GM12878 (cell line): ENCODE results near the gene GP2.

Source experiments
- BHLHE40 ChIP-seq, 2 experiments: fragments of 450-650 bp in 1 of 2; IDR thresholded peaks; 2 replicates each; pipeline ENCODE4 v1.6.1; 2011 to 2017; ENCODE audit warnings: low read depth in 2 of 2, borderline replicate concordance in 1 of 2, improper control_type of control experiment in 1 of 2, low read length in 1 of 2, mild to moderate bottlenecking in 1 of 2
- ESRRA ChIP-seq: IDR thresholded peaks from 2 replicates; pipeline ENCODE4 v1.6.1; 2012; ENCODE audit warnings: mild to moderate bottlenecking, low read length, improper control_type of control experiment
- NFYB ChIP-seq: IDR thresholded peaks from 2 replicates; pipeline ENCODE4 v1.6.1; 2011; ENCODE audit warnings: low read depth, mild to moderate bottlenecking, low read length, improper control_type of control experiment, moderate library complexity; ENCODE audit not compliant: insufficient read depth
- SIN3A ChIP-seq: IDR thresholded peaks from 2 replicates; pipeline ENCODE4 v1.6.1; 2012; ENCODE audit warnings: low read depth, low read length, improper control_type of control experiment
- ZNF217 ChIP-seq: fragments of 450-650 bp; IDR thresholded peaks from 2 replicates; pipeline ENCODE4 v1.6.1; 2017; ENCODE audit warnings: antibody characterized with exemption, mild to moderate bottlenecking
- ZSCAN29 ChIP-seq: fragments of 450-650 bp; IDR thresholded peaks from 2 replicates; pipeline ENCODE4 v1.6.1; 2017; ENCODE audit warnings: mild to moderate bottlenecking, moderate library complexity
- TF ChIP-seq, protein P1 (sequence below): fragments of 450-650 bp; IDR thresholded peaks from 2 replicates; pipeline ENCODE4 v1.6.1; 2018; ENCODE audit warnings: borderline replicate concordance, mild to moderate bottlenecking; ENCODE audit not compliant: partially characterized antibody
- TF ChIP-seq, protein P2 (sequence below), 3 experiments: IDR thresholded peaks in 2 of 3; conservative IDR thresholded peaks in 1 of 3; 2 replicates each; pipeline ENCODE4 v1.5.1; 2011; ENCODE audit warnings: low read depth in 3 of 3, low read length in 3 of 3, mild to moderate bottlenecking in 3 of 3, control low read depth in 2 of 3, moderate library complexity in 2 of 3, inconsistent platforms in 1 of 3, mixed read lengths in 1 of 3; ENCODE audit not compliant: control insufficient read depth in 2 of 3, insufficient read depth in 1 of 3; ENCODE audit errors: extremely low read depth in 1 of 3
- TF ChIP-seq, protein P3 (sequence below): IDR thresholded peaks from 2 replicates; pipeline ENCODE4 v1.6.1; 2012; ENCODE audit warnings: mild to moderate bottlenecking, low read depth, low read length
- TF ChIP-seq, protein P4 (sequence below): IDR thresholded peaks from 2 replicates; pipeline ENCODE4 v1.6.1; 2012; ENCODE audit warnings: low read length, inconsistent platforms
- TF ChIP-seq, protein P5 (sequence below): IDR thresholded peaks from 2 replicates; pipeline ENCODE4 v1.6.1; 2011; ENCODE audit warnings: low read depth, low read length, improper control_type of control experiment, borderline replicate concordance

DNA sequence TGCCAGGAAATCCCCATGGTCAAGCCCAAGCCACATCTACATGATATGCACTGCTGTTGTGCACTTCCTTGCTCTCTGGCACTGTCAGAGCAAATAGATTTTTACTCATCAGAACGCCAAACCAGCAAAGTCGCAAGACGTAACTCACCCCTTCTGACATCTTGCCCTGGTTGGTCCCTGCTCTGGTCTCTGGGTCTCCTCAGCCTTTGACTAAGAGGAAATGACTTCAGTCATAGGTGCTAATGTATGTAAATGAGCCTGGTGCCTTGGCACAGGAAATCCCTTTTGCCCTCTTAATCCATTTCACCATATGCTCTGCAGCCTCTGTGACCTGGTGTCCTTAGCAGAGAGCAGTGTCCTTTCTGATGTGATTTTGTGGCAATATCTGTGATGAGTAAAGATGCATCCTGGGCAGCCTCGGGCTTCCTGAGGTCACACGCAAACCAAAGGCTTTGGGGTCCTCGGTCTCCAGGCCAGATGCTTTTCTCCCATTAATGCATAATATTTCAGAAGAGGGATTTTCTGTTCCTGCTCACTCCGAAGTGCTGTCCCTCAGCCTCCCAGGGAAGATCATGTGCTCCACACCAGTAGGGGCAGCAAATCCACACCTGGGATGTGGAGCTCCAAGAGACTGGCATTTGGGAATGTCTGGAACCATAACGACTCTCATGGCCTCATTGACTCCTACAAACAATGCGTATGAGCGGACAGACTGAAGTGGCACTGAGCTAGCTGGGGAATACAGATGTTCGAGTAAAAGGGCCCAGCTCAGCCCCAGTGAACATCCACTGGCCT lies 66.9 kb downstream of the GP2 start:
- TF ChIP-seq, protein P1, sequence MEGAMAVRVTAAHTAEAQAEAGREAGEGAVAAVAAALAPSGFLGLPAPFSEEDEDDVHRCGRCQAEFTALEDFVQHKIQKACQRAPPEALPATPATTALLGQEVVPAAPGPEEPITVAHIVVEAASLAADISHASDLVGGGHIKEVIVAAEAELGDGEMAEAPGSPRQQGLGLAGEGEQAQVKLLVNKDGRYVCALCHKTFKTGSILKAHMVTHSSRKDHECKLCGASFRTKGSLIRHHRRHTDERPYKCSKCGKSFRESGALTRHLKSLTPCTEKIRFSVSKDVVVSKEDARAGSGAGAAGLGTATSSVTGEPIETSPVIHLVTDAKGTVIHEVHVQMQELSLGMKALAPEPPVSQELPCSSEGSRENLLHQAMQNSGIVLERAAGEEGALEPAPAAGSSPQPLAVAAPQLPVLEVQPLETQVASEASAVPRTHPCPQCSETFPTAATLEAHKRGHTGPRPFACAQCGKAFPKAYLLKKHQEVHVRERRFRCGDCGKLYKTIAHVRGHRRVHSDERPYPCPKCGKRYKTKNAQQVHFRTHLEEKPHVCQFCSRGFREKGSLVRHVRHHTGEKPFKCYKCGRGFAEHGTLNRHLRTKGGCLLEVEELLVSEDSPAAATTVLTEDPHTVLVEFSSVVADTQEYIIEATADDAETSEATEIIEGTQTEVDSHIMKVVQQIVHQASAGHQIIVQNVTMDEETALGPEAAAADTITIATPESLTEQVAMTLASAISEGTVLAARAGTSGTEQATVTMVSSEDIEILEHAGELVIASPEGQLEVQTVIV = no peak
- TF ChIP-seq BHLHE40 (IDR thresholded peaks at IDR 0.05; ENCODE audit: borderline replicate concordance in 1 of 2, low read depth in 2 of 2, low read length in 1 of 2) (no peak), ZSCAN29 (no peak), NFYB (no peak), SIN3A (no peak), ZNF217 (no peak), ESRRA (no peak)
- TF ChIP-seq, protein P2, sequence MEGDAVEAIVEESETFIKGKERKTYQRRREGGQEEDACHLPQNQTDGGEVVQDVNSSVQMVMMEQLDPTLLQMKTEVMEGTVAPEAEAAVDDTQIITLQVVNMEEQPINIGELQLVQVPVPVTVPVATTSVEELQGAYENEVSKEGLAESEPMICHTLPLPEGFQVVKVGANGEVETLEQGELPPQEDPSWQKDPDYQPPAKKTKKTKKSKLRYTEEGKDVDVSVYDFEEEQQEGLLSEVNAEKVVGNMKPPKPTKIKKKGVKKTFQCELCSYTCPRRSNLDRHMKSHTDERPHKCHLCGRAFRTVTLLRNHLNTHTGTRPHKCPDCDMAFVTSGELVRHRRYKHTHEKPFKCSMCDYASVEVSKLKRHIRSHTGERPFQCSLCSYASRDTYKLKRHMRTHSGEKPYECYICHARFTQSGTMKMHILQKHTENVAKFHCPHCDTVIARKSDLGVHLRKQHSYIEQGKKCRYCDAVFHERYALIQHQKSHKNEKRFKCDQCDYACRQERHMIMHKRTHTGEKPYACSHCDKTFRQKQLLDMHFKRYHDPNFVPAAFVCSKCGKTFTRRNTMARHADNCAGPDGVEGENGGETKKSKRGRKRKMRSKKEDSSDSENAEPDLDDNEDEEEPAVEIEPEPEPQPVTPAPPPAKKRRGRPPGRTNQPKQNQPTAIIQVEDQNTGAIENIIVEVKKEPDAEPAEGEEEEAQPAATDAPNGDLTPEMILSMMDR (IDR thresholded peaks at IDR 0.05 in 2 of 3, conservative IDR thresholded peaks at IDR 0.05 in 1 of 3; ENCODE audit: control insufficient read depth in 2 of 3, extremely low read depth in 1 of 3, insufficient read depth in 1 of 3, low read depth in 3 of 3, low read length in 3 of 3) = no peak
- TF ChIP-seq, protein P3, sequence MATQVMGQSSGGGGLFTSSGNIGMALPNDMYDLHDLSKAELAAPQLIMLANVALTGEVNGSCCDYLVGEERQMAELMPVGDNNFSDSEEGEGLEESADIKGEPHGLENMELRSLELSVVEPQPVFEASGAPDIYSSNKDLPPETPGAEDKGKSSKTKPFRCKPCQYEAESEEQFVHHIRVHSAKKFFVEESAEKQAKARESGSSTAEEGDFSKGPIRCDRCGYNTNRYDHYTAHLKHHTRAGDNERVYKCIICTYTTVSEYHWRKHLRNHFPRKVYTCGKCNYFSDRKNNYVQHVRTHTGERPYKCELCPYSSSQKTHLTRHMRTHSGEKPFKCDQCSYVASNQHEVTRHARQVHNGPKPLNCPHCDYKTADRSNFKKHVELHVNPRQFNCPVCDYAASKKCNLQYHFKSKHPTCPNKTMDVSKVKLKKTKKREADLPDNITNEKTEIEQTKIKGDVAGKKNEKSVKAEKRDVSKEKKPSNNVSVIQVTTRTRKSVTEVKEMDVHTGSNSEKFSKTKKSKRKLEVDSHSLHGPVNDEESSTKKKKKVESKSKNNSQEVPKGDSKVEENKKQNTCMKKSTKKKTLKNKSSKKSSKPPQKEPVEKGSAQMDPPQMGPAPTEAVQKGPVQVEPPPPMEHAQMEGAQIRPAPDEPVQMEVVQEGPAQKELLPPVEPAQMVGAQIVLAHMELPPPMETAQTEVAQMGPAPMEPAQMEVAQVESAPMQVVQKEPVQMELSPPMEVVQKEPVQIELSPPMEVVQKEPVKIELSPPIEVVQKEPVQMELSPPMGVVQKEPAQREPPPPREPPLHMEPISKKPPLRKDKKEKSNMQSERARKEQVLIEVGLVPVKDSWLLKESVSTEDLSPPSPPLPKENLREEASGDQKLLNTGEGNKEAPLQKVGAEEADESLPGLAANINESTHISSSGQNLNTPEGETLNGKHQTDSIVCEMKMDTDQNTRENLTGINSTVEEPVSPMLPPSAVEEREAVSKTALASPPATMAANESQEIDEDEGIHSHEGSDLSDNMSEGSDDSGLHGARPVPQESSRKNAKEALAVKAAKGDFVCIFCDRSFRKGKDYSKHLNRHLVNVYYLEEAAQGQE = no peak
- TF ChIP-seq, protein P4, sequence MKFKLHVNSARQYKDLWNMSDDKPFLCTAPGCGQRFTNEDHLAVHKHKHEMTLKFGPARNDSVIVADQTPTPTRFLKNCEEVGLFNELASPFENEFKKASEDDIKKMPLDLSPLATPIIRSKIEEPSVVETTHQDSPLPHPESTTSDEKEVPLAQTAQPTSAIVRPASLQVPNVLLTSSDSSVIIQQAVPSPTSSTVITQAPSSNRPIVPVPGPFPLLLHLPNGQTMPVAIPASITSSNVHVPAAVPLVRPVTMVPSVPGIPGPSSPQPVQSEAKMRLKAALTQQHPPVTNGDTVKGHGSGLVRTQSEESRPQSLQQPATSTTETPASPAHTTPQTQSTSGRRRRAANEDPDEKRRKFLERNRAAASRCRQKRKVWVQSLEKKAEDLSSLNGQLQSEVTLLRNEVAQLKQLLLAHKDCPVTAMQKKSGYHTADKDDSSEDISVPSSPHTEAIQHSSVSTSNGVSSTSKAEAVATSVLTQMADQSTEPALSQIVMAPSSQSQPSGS = no peak
- TF ChIP-seq, protein P5, sequence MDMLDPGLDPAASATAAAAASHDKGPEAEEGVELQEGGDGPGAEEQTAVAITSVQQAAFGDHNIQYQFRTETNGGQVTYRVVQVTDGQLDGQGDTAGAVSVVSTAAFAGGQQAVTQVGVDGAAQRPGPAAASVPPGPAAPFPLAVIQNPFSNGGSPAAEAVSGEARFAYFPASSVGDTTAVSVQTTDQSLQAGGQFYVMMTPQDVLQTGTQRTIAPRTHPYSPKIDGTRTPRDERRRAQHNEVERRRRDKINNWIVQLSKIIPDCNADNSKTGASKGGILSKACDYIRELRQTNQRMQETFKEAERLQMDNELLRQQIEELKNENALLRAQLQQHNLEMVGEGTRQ = no peak
